Measurements from ENCODE around the gene PARD3. TPM values are rescaled to one million over a fixed set of nuclear protein-coding genes. Genes with fewer than 3 reads are reported as not detected.
"Not testable (repeated sequence)": the region's sequence is repeated elsewhere in the genome, so short reads cannot be mapped to it uniquely, and the experiment has no call there.

The PARD3 gene
- total RNA-seq, 4 donors from 2014 or later, result 150 to 172 (median 165) TPM

- no peak overlapping the region for H3K4me3 ChIP-seq (ENCODE audit: low read depth, poor library complexity, severe bottlenecking)
- 93 to 98% methylated on average over 4 of the region's 4 CpGs for WGBS, 2 donors
- intact Hi-C loops (cut with DNase I; ENCODE audit: low total_unique reads), result no loop called here
- TF ChIP-seq POLR2A (IDR thresholded peaks at IDR 0.05) (no peak), CTCF (IDR thresholded peaks at IDR 0.05) (no peak)
- DNase-seq (ENCODE audit: low spot score in 2 of 2), result no peak
Observed at GRCh38 chr10:34844448-34844847, 29.4 kb upstream of the PARD3 start.

- 94 to 95% methylated on average over 5 of the region's 5 CpGs for WGBS, 2 donors
- H3K4me3 ChIP-seq (ENCODE audit: low read depth, poor library complexity, severe bottlenecking); intact Hi-C loops (cut with DNase I; ENCODE audit: low total_unique reads); DNase-seq (ENCODE audit: low spot score in 2 of 2): not testable (repeated sequence)
Observed at GRCh38 chr10:34843470-34843869, 28.4 kb upstream of the PARD3 start.

GRCh38 chr10:34838366-34838900, 23.3 kb upstream of the PARD3 start:
- no peak for TF ChIP-seq CTCF (IDR thresholded peaks at IDR 0.05)
- no peak for DNase-seq (ENCODE audit: low spot score in 2 of 2)
- H3K4me3 ChIP-seq (ENCODE audit: low read depth, poor library complexity, severe bottlenecking), result no peak overlapping the region
- intact Hi-C loops (cut with DNase I; ENCODE audit: low total_unique reads), result no loop called here
- 88 to 95% methylated on average over 5 of the region's 5 CpGs for WGBS, 2 donors

- intact Hi-C loops (cut with DNase I; ENCODE audit: low total_unique reads), result no loop called here
Observed at GRCh38 chr10:34835908-34836508, 20.9 kb upstream of the PARD3 start.

GRCh38 chr10:34834274-34834673, 19.2 kb upstream of the PARD3 start:
- intact Hi-C loops (cut with DNase I; ENCODE audit: low total_unique reads), result no loop called here

More at GRCh38 chr10:34835908-34836508, 20.9 kb upstream of the PARD3 start:
- DNase-seq (ENCODE audit: low spot score in 2 of 2), result no peak
- no peak overlapping the region for H3K4me3 ChIP-seq (ENCODE audit: low read depth, poor library complexity, severe bottlenecking)
- TF ChIP-seq CTCF (IDR thresholded peaks at IDR 0.05) (no peak), POLR2A (IDR thresholded peaks at IDR 0.05) (no peak)
- 89 to 94% methylated on average over 8 of the region's 8 CpGs for WGBS, 2 donors

More at GRCh38 chr10:34834274-34834673, 19.2 kb upstream of the PARD3 start:
- DNase-seq (ENCODE audit: low spot score in 2 of 2), result peak in 1 of 2 donors; percentile 36
- TF ChIP-seq POLR2A (IDR thresholded peaks at IDR 0.05) (no peak), CTCF (IDR thresholded peaks at IDR 0.05) (no peak)
- no peak overlapping the region for H3K4me3 ChIP-seq (ENCODE audit: low read depth, poor library complexity, severe bottlenecking)
- WGBS, 2 donors, result 44 to 59% methylated on average over 5 of the region's 5 CpGs
